Endothelial cell of umbilical vein (primary cell): ENCODE measurements around the gene PITPNB.

Source experiments
- CTCF ChIP-seq, 2 donors: IDR thresholded peaks; 1 replicate in 1 of 2; 2 replicates in 1 of 2; pipeline ENCODE4 v1.5.1; 2011; ENCODE audit warnings: low read length in 2 of 2, mild to moderate bottlenecking in 2 of 2, moderate library complexity in 2 of 2, control low read depth in 1 of 2, inconsistent platforms in 1 of 2, low read depth in 1 of 2; ENCODE audit not compliant: insufficient read depth in 1 of 2; ENCODE audit errors: extremely low read depth in 1 of 2
- EZH2 ChIP-seq: IDR thresholded peaks from 2 replicates; pipeline ENCODE4 v1.6.1; 2012; ENCODE audit warnings: borderline replicate concordance, low read depth, mild to moderate bottlenecking, moderate library complexity, low read length, inconsistent platforms; ENCODE audit not compliant: severe bottlenecking
- FOS ChIP-seq: IDR thresholded peaks from 2 replicates; pipeline ENCODE4 v1.6.1; 2011; ENCODE audit warnings: mild to moderate bottlenecking, low read length, moderate library complexity, borderline replicate concordance; ENCODE audit not compliant: insufficient read depth
- GATA2 ChIP-seq: IDR thresholded peaks from 2 replicates; pipeline ENCODE4 v1.7.0; 2011; ENCODE audit warnings: low read depth, mild to moderate bottlenecking, moderate library complexity, mixed read lengths, low read length; ENCODE audit not compliant: insufficient read length, insufficient read depth
- JUN ChIP-seq: IDR thresholded peaks from 2 replicates; pipeline ENCODE4 v1.6.1; 2011; ENCODE audit warnings: borderline replicate concordance, low read depth; ENCODE audit not compliant: insufficient read length, insufficient read depth
- MAX ChIP-seq: IDR thresholded peaks from 2 replicates; pipeline ENCODE4 v1.6.1; 2011; ENCODE audit not compliant: insufficient read depth, insufficient read length
- MYC ChIP-seq: IDR thresholded peaks from one replicate; pipeline ENCODE4 v1.6.1; 2011; ENCODE audit warnings: mild to moderate bottlenecking, low read depth, low read length
- POLR2A ChIP-seq: IDR thresholded peaks from 2 replicates; pipeline ENCODE4 v1.6.1; 2012; ENCODE audit warnings: low read depth, mild to moderate bottlenecking, control low read depth, low read length
- POLR2AphosphoS5 ChIP-seq: IDR thresholded peaks from 2 replicates; pipeline ENCODE4 v1.6.1; 2012; ENCODE audit warnings: low read depth, mild to moderate bottlenecking, control low read depth, low read length, moderate library complexity; ENCODE audit not compliant: insufficient read depth

- TF ChIP-seq CTCF (IDR thresholded peaks at IDR 0.05; ENCODE audit: extremely low read depth in 1 of 2, insufficient read depth in 1 of 2, low read depth in 1 of 2, low read length in 2 of 2) (no peak), POLR2A (no peak), EZH2 (no peak), MYC (no peak), POLR2AphosphoS5 (no peak), JUN (no peak), FOS (no peak), MAX (no peak), GATA2 (no peak)
Observed at GRCh38 chr22:27814993-27815392, 104.1 kb downstream of the PITPNB start.
